K562 (cell line): ENCODE data around the gene KLHL22.
A peak's percentile ranks its signal among the peaks of the same experiment; 100 is the strongest.

Source experiments
- CHD1 ChIP-seq: fragments of 200-600 bp; sonication (generic); IDR thresholded peaks from one replicate; pipeline ENCODE4 v1.6.1; 2012; ENCODE audit warnings: mild to moderate bottlenecking, moderate library complexity, low read length, inconsistent platforms
- ELF4 ChIP-seq: fragments of 450-650 bp; formaldehyde crosslinking; IDR thresholded peaks from 2 replicates; pipeline ENCODE4 v1.4.0; 2022; ENCODE audit warnings: missing genetic modification characterization
- EZH2 ChIP-seq: IDR thresholded peaks from 2 replicates; pipeline ENCODE4 v1.6.1; 2012; ENCODE audit warnings: low read depth, mild to moderate bottlenecking, inconsistent platforms, low read length, borderline replicate concordance
- MXI1 ChIP-seq: IDR thresholded peaks from 2 replicates; pipeline ENCODE4 v1.6.1; 2011; ENCODE audit warnings: low read depth, mild to moderate bottlenecking, improper control_type of control experiment, low read length
- PCBP2 ChIP-seq: fragments of 200-400 bp; formaldehyde crosslinking; IDR thresholded peaks from 2 replicates; pipeline ENCODE4 v1.6.1; 2018; ENCODE audit warnings: low read length, low read depth, mild to moderate bottlenecking, moderate library complexity; ENCODE audit not compliant: poor library complexity, severe bottlenecking
- POLR2A ChIP-seq: fragments of 450-650 bp; conservative IDR thresholded peaks from 2 replicates; pipeline ENCODE4 v1.6.1; 2016
- ZBTB7A ChIP-seq: IDR thresholded peaks from 2 replicates; pipeline ENCODE4 v1.6.1; 2011; ENCODE audit warnings: low read depth, mild to moderate bottlenecking, low read length, moderate library complexity, borderline replicate concordance; ENCODE audit not compliant: control insufficient read depth
- ZNF263 ChIP-seq: sonication (generic); formaldehyde crosslinking; IDR thresholded peaks from 2 replicates; pipeline ENCODE4 v1.8.0; 2022; ENCODE audit warnings: mild to moderate bottlenecking, missing genetic modification reagents, borderline replicate concordance
- ZNF282 ChIP-seq: sonication (generic); formaldehyde crosslinking; IDR thresholded peaks from 2 replicates; pipeline ENCODE4 v1.8.1; 2023; ENCODE audit warnings: missing genetic modification reagents
- TF ChIP-seq, protein P1 (sequence below): sonication (generic); formaldehyde crosslinking; IDR thresholded peaks from 2 replicates; pipeline ENCODE4 v1.8.0; 2023; ENCODE audit warnings: missing genetic modification reagents, mild to moderate bottlenecking, borderline replicate concordance
- TF ChIP-seq, protein P2 (sequence below), 3 experiments: IDR thresholded peaks in 2 of 3; conservative IDR thresholded peaks in 1 of 3; 2 replicates each; pipeline ENCODE4 v1.5.1; 2011 to 2012; ENCODE audit warnings: low read length in 3 of 3, mild to moderate bottlenecking in 3 of 3, control low read depth in 2 of 3, improper control_type of control experiment in 1 of 3, inconsistent platforms in 1 of 3, low read depth in 1 of 3, mixed read lengths in 1 of 3, moderate library complexity in 1 of 3; ENCODE audit not compliant: insufficient read depth in 2 of 3

GRCh38 chr22:20423008-20423905 lies 72.3 kb downstream of the KLHL22 start:
- TF ChIP-seq, protein P1, sequence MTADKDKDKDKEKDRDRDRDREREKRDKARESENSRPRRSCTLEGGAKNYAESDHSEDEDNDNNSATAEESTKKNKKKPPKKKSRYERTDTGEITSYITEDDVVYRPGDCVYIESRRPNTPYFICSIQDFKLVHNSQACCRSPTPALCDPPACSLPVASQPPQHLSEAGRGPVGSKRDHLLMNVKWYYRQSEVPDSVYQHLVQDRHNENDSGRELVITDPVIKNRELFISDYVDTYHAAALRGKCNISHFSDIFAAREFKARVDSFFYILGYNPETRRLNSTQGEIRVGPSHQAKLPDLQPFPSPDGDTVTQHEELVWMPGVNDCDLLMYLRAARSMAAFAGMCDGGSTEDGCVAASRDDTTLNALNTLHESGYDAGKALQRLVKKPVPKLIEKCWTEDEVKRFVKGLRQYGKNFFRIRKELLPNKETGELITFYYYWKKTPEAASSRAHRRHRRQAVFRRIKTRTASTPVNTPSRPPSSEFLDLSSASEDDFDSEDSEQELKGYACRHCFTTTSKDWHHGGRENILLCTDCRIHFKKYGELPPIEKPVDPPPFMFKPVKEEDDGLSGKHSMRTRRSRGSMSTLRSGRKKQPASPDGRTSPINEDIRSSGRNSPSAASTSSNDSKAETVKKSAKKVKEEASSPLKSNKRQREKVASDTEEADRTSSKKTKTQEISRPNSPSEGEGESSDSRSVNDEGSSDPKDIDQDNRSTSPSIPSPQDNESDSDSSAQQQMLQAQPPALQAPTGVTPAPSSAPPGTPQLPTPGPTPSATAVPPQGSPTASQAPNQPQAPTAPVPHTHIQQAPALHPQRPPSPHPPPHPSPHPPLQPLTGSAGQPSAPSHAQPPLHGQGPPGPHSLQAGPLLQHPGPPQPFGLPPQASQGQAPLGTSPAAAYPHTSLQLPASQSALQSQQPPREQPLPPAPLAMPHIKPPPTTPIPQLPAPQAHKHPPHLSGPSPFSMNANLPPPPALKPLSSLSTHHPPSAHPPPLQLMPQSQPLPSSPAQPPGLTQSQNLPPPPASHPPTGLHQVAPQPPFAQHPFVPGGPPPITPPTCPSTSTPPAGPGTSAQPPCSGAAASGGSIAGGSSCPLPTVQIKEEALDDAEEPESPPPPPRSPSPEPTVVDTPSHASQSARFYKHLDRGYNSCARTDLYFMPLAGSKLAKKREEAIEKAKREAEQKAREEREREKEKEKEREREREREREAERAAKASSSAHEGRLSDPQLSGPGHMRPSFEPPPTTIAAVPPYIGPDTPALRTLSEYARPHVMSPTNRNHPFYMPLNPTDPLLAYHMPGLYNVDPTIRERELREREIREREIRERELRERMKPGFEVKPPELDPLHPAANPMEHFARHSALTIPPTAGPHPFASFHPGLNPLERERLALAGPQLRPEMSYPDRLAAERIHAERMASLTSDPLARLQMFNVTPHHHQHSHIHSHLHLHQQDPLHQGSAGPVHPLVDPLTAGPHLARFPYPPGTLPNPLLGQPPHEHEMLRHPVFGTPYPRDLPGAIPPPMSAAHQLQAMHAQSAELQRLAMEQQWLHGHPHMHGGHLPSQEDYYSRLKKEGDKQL (CRISPR knock-in tag), result no peak
- TF ChIP-seq ZNF263 (CRISPR knock-in tag) (no peak), PCBP2 (no peak), ZBTB7A (no peak), ELF4 (CRISPR knock-in tag) (no peak; the same call in 1 of the 2 replicates), EZH2 (peak; percentile 65; the same call in 1 of the 2 replicates), MXI1 (no peak), POLR2A (no peak), ZNF282 (CRISPR knock-in tag) (no peak), CHD1 (no peak)
- TF ChIP-seq, protein P2, sequence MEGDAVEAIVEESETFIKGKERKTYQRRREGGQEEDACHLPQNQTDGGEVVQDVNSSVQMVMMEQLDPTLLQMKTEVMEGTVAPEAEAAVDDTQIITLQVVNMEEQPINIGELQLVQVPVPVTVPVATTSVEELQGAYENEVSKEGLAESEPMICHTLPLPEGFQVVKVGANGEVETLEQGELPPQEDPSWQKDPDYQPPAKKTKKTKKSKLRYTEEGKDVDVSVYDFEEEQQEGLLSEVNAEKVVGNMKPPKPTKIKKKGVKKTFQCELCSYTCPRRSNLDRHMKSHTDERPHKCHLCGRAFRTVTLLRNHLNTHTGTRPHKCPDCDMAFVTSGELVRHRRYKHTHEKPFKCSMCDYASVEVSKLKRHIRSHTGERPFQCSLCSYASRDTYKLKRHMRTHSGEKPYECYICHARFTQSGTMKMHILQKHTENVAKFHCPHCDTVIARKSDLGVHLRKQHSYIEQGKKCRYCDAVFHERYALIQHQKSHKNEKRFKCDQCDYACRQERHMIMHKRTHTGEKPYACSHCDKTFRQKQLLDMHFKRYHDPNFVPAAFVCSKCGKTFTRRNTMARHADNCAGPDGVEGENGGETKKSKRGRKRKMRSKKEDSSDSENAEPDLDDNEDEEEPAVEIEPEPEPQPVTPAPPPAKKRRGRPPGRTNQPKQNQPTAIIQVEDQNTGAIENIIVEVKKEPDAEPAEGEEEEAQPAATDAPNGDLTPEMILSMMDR (IDR thresholded peaks at IDR 0.05 in 2 of 3, conservative IDR thresholded peaks at IDR 0.05 in 1 of 3; ENCODE audit: insufficient read depth in 2 of 3, low read depth in 1 of 3, low read length in 3 of 3), result no peak
